ENCODE results near the gene PSME2. TPM values are rescaled to one million over a fixed set of nuclear protein-coding genes. Genes with fewer than 3 reads are reported as not detected.

Gene PSME2
- total RNA-seq, 1 donor from 2014 or later = 173 TPM

DNA sequence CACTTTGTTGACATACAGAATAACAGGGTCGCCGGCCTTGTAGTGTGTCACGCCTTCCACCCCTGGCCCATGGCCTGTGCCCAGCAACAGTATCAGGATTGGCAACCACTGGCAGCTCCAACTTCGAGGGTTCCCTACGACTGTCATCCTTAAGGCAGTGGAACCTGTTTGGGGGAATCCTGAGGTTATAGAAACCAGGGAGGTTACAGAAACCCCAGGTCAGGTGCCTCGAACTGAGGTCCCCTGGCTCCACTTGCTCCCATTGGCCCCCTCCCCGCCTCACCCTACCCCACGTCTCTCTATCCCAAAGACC, 48.4 kb upstream of the PSME2 start:
- H3K9me3 ChIP-seq (ENCODE audit: insufficient read depth, low read depth, low read length) = peaks cover under 1% of the 10 kb centered on the region
- H3K9ac ChIP-seq (ENCODE audit: low read length) = peak overlapping the region; percentile 99
- H3K4me3 ChIP-seq (ENCODE audit: insufficient read depth, low read depth, low read length) = peak overlapping the region; percentile 69
- peaks cover 64% of the 10 kb centered on the region for H3K79me2 ChIP-seq (ENCODE audit: insufficient read depth, low read length)
- peaks cover 5% of the 10 kb centered on the region for H4K20me1 ChIP-seq (ENCODE audit: insufficient read depth, low read length)
- Mint-ChIP-seq H3K9me3 (ENCODE audit: unreplicated experiment) (peaks cover 4% of the 10 kb centered on the region), H3K36me3 (ENCODE audit: low read depth, unreplicated experiment) (peaks cover 19% of the 10 kb centered on the region), H3K27ac (ENCODE audit: unreplicated experiment) (peak overlapping the region; percentile 72), H3K4me1 (ENCODE audit: low read depth, unreplicated experiment) (peaks cover 19% of the 10 kb centered on the region), H3K27me3 (ENCODE audit: low read depth, unreplicated experiment) (no peaks in the 10 kb centered on the region), H3K4me3 (ENCODE audit: unreplicated experiment) (peak overlapping the region; percentile 96)
- TF ChIP-seq, protein P1, sequence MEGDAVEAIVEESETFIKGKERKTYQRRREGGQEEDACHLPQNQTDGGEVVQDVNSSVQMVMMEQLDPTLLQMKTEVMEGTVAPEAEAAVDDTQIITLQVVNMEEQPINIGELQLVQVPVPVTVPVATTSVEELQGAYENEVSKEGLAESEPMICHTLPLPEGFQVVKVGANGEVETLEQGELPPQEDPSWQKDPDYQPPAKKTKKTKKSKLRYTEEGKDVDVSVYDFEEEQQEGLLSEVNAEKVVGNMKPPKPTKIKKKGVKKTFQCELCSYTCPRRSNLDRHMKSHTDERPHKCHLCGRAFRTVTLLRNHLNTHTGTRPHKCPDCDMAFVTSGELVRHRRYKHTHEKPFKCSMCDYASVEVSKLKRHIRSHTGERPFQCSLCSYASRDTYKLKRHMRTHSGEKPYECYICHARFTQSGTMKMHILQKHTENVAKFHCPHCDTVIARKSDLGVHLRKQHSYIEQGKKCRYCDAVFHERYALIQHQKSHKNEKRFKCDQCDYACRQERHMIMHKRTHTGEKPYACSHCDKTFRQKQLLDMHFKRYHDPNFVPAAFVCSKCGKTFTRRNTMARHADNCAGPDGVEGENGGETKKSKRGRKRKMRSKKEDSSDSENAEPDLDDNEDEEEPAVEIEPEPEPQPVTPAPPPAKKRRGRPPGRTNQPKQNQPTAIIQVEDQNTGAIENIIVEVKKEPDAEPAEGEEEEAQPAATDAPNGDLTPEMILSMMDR (IDR thresholded peaks at IDR 0.05; ENCODE audit: insufficient read depth, low read depth, low read length) = no peak
- no peak for TF ChIP-seq EZH2 (IDR thresholded peaks at IDR 0.05; ENCODE audit: insufficient read depth, low read length)
- no peak for FAIRE-seq
- H3K27ac ChIP-seq (ENCODE audit: low read depth, low read length) = peak overlapping the region; percentile 97
- no peak for DNase-seq (ENCODE audit: low read depth)
- H3K36me3 ChIP-seq (ENCODE audit: insufficient read depth, low read length) = peaks cover 18% of the 10 kb centered on the region
- H2AFZ ChIP-seq (ENCODE audit: low read depth, low read length) = peak overlapping the region; percentile 93
- H3K27me3 ChIP-seq (ENCODE audit: insufficient read depth, low read length) = no peaks in the 10 kb centered on the region
- peaks cover 5% of the 10 kb centered on the region for H3K4me1 ChIP-seq (ENCODE audit: insufficient read depth, low read length)
- peak overlapping the region; percentile 95 for H3K4me2 ChIP-seq (ENCODE audit: low read length)

DNA sequence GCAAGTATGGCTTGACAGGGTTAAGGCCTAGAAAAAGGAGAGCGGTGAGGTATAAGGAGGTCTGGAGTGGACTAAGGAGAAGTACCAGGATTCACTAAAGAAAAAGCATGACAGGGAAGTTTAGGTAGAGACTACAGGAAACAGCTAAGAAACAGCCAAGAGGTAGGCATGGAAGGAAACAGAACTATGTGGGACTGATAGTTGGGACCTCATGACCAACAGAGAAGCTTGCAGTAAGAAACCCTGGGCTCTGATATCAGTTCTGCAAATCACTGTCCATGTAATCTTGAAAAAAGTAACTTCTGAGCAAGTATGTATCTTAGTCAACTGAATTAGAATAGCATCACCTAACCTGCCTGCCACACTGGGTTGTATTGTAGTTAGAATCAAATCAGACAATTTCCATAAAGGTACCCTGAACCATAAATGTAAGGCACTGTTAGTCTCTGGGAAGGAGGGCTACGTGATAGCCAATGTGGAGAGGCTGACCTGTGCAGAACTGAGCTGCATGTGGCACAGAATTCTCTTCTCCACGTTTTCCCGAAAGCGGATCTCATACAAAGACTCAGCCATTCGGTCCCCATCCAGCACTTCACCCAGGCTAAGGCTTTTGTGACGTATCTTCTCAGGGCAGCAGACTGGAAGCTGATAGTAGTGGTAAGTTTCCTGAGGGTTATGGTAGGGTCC, 47.9 kb upstream of the PSME2 start:
- no peaks in the 10 kb centered on the region for H3K9me3 ChIP-seq (ENCODE audit: insufficient read depth, low read depth, low read length)
- peaks cover 4% of the 10 kb centered on the region for H3K9me3 Mint-ChIP-seq (ENCODE audit: unreplicated experiment)
- no peaks in the 10 kb centered on the region for H3K27me3 Mint-ChIP-seq (ENCODE audit: low read depth, unreplicated experiment)
- peak overlapping the region; percentile 97 for H3K27ac ChIP-seq (ENCODE audit: low read depth, low read length)
- peaks cover 5% of the 10 kb centered on the region for H3K4me1 ChIP-seq (ENCODE audit: insufficient read depth, low read length)
- peak overlapping the region; percentile 99 for H3K9ac ChIP-seq (ENCODE audit: low read length)
- no peak overlapping the region for H2AFZ ChIP-seq (ENCODE audit: low read depth, low read length)
- H3K4me2 ChIP-seq (ENCODE audit: low read length) = peak overlapping the region; percentile 95
- peak overlapping the region; percentile 69 for H3K4me3 ChIP-seq (ENCODE audit: insufficient read depth, low read depth, low read length)
- H4K20me1 ChIP-seq (ENCODE audit: insufficient read depth, low read length) = peaks cover 5% of the 10 kb centered on the region
- H3K79me2 ChIP-seq (ENCODE audit: insufficient read depth, low read length) = peaks cover 64% of the 10 kb centered on the region
- H3K36me3 ChIP-seq (ENCODE audit: insufficient read depth, low read length) = peaks cover 18% of the 10 kb centered on the region
- no peaks in the 10 kb centered on the region for H3K27me3 ChIP-seq (ENCODE audit: insufficient read depth, low read length)
- H3K36me3 Mint-ChIP-seq (ENCODE audit: low read depth, unreplicated experiment) = peaks cover 21% of the 10 kb centered on the region
- TF ChIP-seq EZH2 (IDR thresholded peaks at IDR 0.05; ENCODE audit: insufficient read depth, low read length) = no peak
- TF ChIP-seq, protein P1 (IDR thresholded peaks at IDR 0.05; ENCODE audit: insufficient read depth, low read depth, low read length) = no peak
- H3K27ac Mint-ChIP-seq (ENCODE audit: unreplicated experiment) = peak overlapping the region; percentile 35
- H3K4me1 Mint-ChIP-seq (ENCODE audit: low read depth, unreplicated experiment) = peaks cover 19% of the 10 kb centered on the region
- DNase-seq (ENCODE audit: low read depth) (no peak), FAIRE-seq (no peak)
- peak overlapping the region; percentile 96 for H3K4me3 Mint-ChIP-seq (ENCODE audit: unreplicated experiment)

DNA sequence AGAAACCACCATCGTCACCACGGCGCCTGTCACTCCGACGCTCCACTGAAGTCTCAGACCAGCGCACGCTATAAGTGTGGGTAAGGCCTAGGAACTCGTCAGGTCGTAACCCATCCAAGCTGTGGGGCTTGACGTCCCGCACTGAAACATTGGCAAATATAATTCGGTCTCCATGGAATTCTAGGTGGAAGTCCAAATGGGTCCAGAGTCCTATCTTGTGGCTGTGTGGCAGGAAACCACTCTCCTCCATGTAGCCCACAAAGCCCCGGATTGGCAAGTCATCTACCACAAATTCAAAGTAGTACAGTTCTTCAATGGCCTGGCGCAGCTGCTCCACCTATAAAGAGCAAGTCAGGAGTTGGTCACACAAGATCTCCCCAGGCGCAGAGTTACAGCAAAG, 46.5 kb upstream of the PSME2 start:
- FAIRE-seq = no peak

More for the DNA sequence above, 46.5 kb upstream of the PSME2 start:
- Histone ChIP-seq H3K27me3 (ENCODE audit: insufficient read depth, low read length) (no peaks in the 10 kb centered on the region), H3K9ac (ENCODE audit: low read length) (no peak overlapping the region), H3K4me3 (ENCODE audit: insufficient read depth, low read depth, low read length) (no peak overlapping the region), H3K4me1 (ENCODE audit: insufficient read depth, low read length) (peaks cover 8% of the 10 kb centered on the region), H4K20me1 (ENCODE audit: insufficient read depth, low read length) (peaks cover 1% of the 10 kb centered on the region), H2AFZ (ENCODE audit: low read depth, low read length) (no peak overlapping the region), H3K9me3 (ENCODE audit: insufficient read depth, low read depth, low read length) (no peaks in the 10 kb centered on the region), H3K27ac (ENCODE audit: low read depth, low read length) (no peak overlapping the region), H3K79me2 (ENCODE audit: insufficient read depth, low read length) (peaks cover 64% of the 10 kb centered on the region), H3K36me3 (ENCODE audit: insufficient read depth, low read length) (peaks cover 18% of the 10 kb centered on the region), H3K4me2 (ENCODE audit: low read length) (no peak overlapping the region)
- TF ChIP-seq EZH2 (IDR thresholded peaks at IDR 0.05; ENCODE audit: insufficient read depth, low read length) = no peak
- TF ChIP-seq, protein P1 (IDR thresholded peaks at IDR 0.05; ENCODE audit: insufficient read depth, low read depth, low read length) = no peak
- Mint-ChIP-seq H3K36me3 (ENCODE audit: low read depth, unreplicated experiment) (peaks cover 17% of the 10 kb centered on the region), H3K9me3 (ENCODE audit: unreplicated experiment) (no peaks in the 10 kb centered on the region), H3K27me3 (ENCODE audit: low read depth, unreplicated experiment) (no peaks in the 10 kb centered on the region), H3K27ac (ENCODE audit: unreplicated experiment) (no peak overlapping the region), H3K4me1 (ENCODE audit: low read depth, unreplicated experiment) (peaks cover 22% of the 10 kb centered on the region), H3K4me3 (ENCODE audit: unreplicated experiment) (peak overlapping the region; percentile 34)
- DNase-seq (ENCODE audit: low read depth) = no peak

All from astrocyte (in vitro differentiated cells and primary cell).